HG03139 (cell line): ENCODE data around the gene GPRIN1.

ENCODE experiments used
- ATAC-seq: cut with Tn5 transposase; IDR thresholded peaks from one replicate; pipeline ENCODE4 v1.9.1; 2021; ENCODE audit not compliant: unreplicated experiment

Gene GPRIN1

GRCh38 chr5:176625512-176625911, 15.6 kb upstream of the GPRIN1 start:
- no peak for ATAC-seq

GRCh38 chr5:176624938-176625337, 15.0 kb upstream of the GPRIN1 start:
- ATAC-seq = no peak

- no peak for ATAC-seq
Measured at GRCh38 chr5:176624142-176624541, 14.2 kb upstream of the GPRIN1 start.

GRCh38 chr5:176621661-176622079, 11.7 kb upstream of the GPRIN1 start:
- ATAC-seq = no peak

- no peak for ATAC-seq
Measured at GRCh38 chr5:176620333-176620981, 10.5 kb upstream of the GPRIN1 start.

GRCh38 chr5:176619569-176620332, 9.8 kb upstream of the GPRIN1 start:
- ATAC-seq = no peak

- ATAC-seq = no peak
Measured at GRCh38 chr5:176619203-176619568, 9.2 kb upstream of the GPRIN1 start.

GRCh38 chr5:176618783-176619182, 8.8 kb upstream of the GPRIN1 start:
- ATAC-seq = no peak

GRCh38 chr5:176616511-176616910, 6.6 kb upstream of the GPRIN1 start:
- ATAC-seq = no peak

GRCh38 chr5:176614805-176615478, 5.0 kb upstream of the GPRIN1 start:
- ATAC-seq = no peak

GRCh38 chr5:176612855-176613254, 2.9 kb upstream of the GPRIN1 start:
- ATAC-seq = no peak

GRCh38 chr5:176612008-176612407, 2.1 kb upstream of the GPRIN1 start:
- ATAC-seq = no peak

GRCh38 chr5:176611435-176611834, 1.5 kb upstream of the GPRIN1 start:
- ATAC-seq = no peak

GRCh38 chr5:176610435-176610773, 448 bp upstream of the GPRIN1 start:
- ATAC-seq = no peak

GRCh38 chr5:176608937-176609723, 826 bp downstream of the GPRIN1 start:
- ATAC-seq = peak; percentile 28

- ATAC-seq = no peak
Measured at GRCh38 chr5:176608142-176608705, 1.7 kb downstream of the GPRIN1 start.

- no peak for ATAC-seq
Measured at GRCh38 chr5:176606875-176607274, 3.1 kb downstream of the GPRIN1 start.

- ATAC-seq = no peak
Measured at GRCh38 chr5:176606032-176606431, 3.9 kb downstream of the GPRIN1 start.

- ATAC-seq = no peak
Measured at GRCh38 chr5:176603091-176603490, 6.9 kb downstream of the GPRIN1 start.

GRCh38 chr5:176601901-176602482, 8.0 kb downstream of the GPRIN1 start:
- ATAC-seq = no peak
